IMR-90 (cell line): Measurements from ENCODE around the gene KLK1.

Experiments used
- CEBPB ChIP-seq: IDR thresholded peaks from 2 replicates; pipeline ENCODE4 v1.6.1; 2012; ENCODE audit warnings: low read depth, low read length, improper control_type of control experiment
- TF ChIP-seq, protein P1 (sequence below): conservative IDR thresholded peaks from 2 replicates; pipeline ENCODE4 v1.5.1; 2012; ENCODE audit warnings: mild to moderate bottlenecking, low read depth, low read length, improper control_type of control experiment

DNA sequence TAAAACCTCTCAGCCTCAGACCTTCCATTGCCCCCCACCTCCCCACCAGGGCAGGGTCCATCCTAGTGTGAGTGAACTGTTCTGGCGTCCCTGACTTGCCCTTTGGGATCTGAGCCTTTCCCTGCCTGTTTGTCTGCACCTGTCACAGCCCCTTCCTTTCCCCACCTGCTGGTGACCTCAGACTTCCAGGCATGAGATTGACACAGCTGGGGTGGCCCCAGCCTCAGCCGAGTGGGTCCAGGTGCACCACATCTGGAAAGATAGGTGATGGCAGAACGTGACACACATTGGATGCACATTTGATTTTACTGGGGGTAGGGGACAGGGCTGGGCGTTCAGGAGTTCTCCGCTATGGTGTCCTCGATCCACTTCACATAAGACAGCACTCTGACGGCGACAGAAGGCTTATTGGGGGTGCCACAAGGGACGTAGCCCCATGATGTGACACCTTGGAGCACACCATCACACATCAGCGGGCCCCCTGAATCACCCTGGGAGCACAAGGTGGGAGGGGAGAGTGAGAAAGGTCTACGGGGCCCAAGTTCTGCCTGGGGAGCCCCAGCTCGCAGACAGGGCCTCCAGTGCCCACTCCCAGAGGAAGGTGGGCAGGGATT lies 4.6 kb downstream of the KLK1 start:
- TF ChIP-seq, protein P1, sequence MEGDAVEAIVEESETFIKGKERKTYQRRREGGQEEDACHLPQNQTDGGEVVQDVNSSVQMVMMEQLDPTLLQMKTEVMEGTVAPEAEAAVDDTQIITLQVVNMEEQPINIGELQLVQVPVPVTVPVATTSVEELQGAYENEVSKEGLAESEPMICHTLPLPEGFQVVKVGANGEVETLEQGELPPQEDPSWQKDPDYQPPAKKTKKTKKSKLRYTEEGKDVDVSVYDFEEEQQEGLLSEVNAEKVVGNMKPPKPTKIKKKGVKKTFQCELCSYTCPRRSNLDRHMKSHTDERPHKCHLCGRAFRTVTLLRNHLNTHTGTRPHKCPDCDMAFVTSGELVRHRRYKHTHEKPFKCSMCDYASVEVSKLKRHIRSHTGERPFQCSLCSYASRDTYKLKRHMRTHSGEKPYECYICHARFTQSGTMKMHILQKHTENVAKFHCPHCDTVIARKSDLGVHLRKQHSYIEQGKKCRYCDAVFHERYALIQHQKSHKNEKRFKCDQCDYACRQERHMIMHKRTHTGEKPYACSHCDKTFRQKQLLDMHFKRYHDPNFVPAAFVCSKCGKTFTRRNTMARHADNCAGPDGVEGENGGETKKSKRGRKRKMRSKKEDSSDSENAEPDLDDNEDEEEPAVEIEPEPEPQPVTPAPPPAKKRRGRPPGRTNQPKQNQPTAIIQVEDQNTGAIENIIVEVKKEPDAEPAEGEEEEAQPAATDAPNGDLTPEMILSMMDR = no peak
- TF ChIP-seq CEBPB = no peak
